HEK293 (cell line): ENCODE results near the gene CCDC149.

Experiments used
- CTCF ChIA-PET: fragments of 350-600 bp; formaldehyde crosslinking; extraction: SDS; loops from one replicate; lab custom pipeline; 2021; ENCODE audit warnings: antibody characterized with exemption; lab: Yijun Ruan, JAX
- POLR2A ChIA-PET: fragments of 300-600 bp; formaldehyde crosslinking; extraction: SDS; loops from one replicate; lab custom pipeline; 2020; ENCODE audit warnings: antibody characterized with exemption, inconsistent platforms; lab: Yijun Ruan, JAX
- H3K27ac ChIP-seq: fragments of 200-500 bp; sonication (Bioruptor generic); 2 replicates; pipeline ENCODE4 v1.5.1; 2014; ENCODE audit warnings: low read depth, low read length, control low read depth, inconsistent platforms; ENCODE audit errors: extremely low read depth
- H3K36me3 ChIP-seq, 2 experiments: fragments of 200-500 bp in 1 of 2; sonication (Bioruptor generic) in 1 of 2; 1 replicate in 1 of 2; 2 replicates in 1 of 2; pipeline ENCODE4 v1.5.1; 2014 to 2017; ENCODE audit warnings: inconsistent platforms in 2 of 2, low read length in 2 of 2; ENCODE audit not compliant: control insufficient read depth in 2 of 2, insufficient read depth in 1 of 2
- H3K4me1 ChIP-seq: fragments of 200-500 bp; sonication (Bioruptor generic); 2 replicates; pipeline ENCODE4 v1.5.1; 2014; ENCODE audit warnings: mild to moderate bottlenecking, low read length, inconsistent platforms; ENCODE audit not compliant: control insufficient read depth, insufficient read depth
- H3K4me3 ChIP-seq: 2 replicates; pipeline ENCODE4 v1.5.1; 2011; ENCODE audit warnings: low read depth, mild to moderate bottlenecking, control low read depth, low read length, moderate library complexity
- H3K9me3 ChIP-seq: fragments of 200-500 bp; sonication (Bioruptor generic); 2 replicates; pipeline ENCODE4 v1.5.1; 2014; ENCODE audit warnings: low read depth, low read length, inconsistent platforms; ENCODE audit not compliant: control insufficient read depth, insufficient read depth
- GFI1B ChIP-seq: fragments of 450-650 bp; formaldehyde crosslinking; IDR thresholded peaks from 2 replicates; pipeline ENCODE4 v1.5.1; 2016; ENCODE audit warnings: missing biosample characterization, missing genetic modification characterization
- GLI2 ChIP-seq: fragments of 450-650 bp; formaldehyde crosslinking; IDR thresholded peaks from 2 replicates; pipeline ENCODE4; 2017; ENCODE audit warnings: missing biosample characterization, missing genetic modification characterization, low read depth, borderline replicate concordance
- HIC1 ChIP-seq: fragments of 450-650 bp; formaldehyde crosslinking; IDR thresholded peaks from 2 replicates; pipeline ENCODE4 v1.5.1; 2016; ENCODE audit warnings: missing biosample characterization, missing genetic modification characterization
- PRDM10 ChIP-seq: fragments of 450-650 bp; formaldehyde crosslinking; IDR thresholded peaks from 2 replicates; pipeline ENCODE4 v1.5.1; 2016; ENCODE audit warnings: missing biosample characterization, missing genetic modification characterization
- ZBTB17 ChIP-seq: fragments of 450-650 bp; formaldehyde crosslinking; IDR thresholded peaks from 2 replicates; pipeline ENCODE4 v1.5.1; 2016; ENCODE audit warnings: missing biosample characterization, missing genetic modification characterization
- ZNF132 ChIP-seq: fragments of 450-650 bp; formaldehyde crosslinking; IDR thresholded peaks from 2 replicates; pipeline ENCODE4 v1.5.1; 2017; ENCODE audit warnings: missing biosample characterization, missing genetic modification characterization, borderline replicate concordance
- ZNF146 ChIP-seq: fragments of 450-650 bp; formaldehyde crosslinking; IDR thresholded peaks from 2 replicates; pipeline ENCODE4 v1.5.1; 2016; ENCODE audit warnings: missing biosample characterization, missing genetic modification characterization
- ZNF16 ChIP-seq: fragments of 450-650 bp; formaldehyde crosslinking; IDR thresholded peaks from 2 replicates; pipeline ENCODE4 v1.5.1; 2016; ENCODE audit warnings: low read depth, missing biosample characterization, missing genetic modification characterization
- ZNF221 ChIP-seq: fragments of 450-650 bp; formaldehyde crosslinking; IDR thresholded peaks from 2 replicates; pipeline ENCODE4 v1.5.1; 2017; ENCODE audit warnings: missing biosample characterization, missing genetic modification characterization, borderline replicate concordance
- ZNF239 ChIP-seq: fragments of 450-650 bp; formaldehyde crosslinking; IDR thresholded peaks from 2 replicates; pipeline ENCODE4 v1.5.1; 2016; ENCODE audit warnings: missing biosample characterization, missing genetic modification characterization
- ZNF274 ChIP-seq, 2 experiments: fragments of 200-500 bp in 1 of 2; fragments of 450-650 bp in 1 of 2; sonication (Bioruptor generic) in 1 of 2; formaldehyde crosslinking in 1 of 2; IDR thresholded peaks; 2 replicates each; pipeline versions ENCODE4 v1.5.1 to v1.6.1; 2014 to 2016; ENCODE audit warnings: borderline replicate concordance in 1 of 2, inconsistent platforms in 1 of 2, low read length in 1 of 2, missing biosample characterization in 1 of 2, missing genetic modification characterization in 1 of 2
- ZNF302 ChIP-seq: fragments of 450-650 bp; formaldehyde crosslinking; IDR thresholded peaks from 2 replicates; pipeline ENCODE4 v1.5.1; 2016; ENCODE audit warnings: missing biosample characterization, missing genetic modification characterization, low read depth
- ZNF37A ChIP-seq: fragments of 450-650 bp; IDR thresholded peaks from 2 replicates; pipeline ENCODE4 v1.5.1; 2018; ENCODE audit warnings: missing biosample characterization, missing genetic modification characterization
- ZNF549 ChIP-seq: fragments of 450-650 bp; IDR thresholded peaks from 2 replicates; pipeline ENCODE4 v1.5.1; 2018; ENCODE audit warnings: missing biosample characterization, missing genetic modification characterization, mild to moderate bottlenecking, inconsistent platforms, moderate library complexity
- ZNF76 ChIP-seq: fragments of 450-650 bp; formaldehyde crosslinking; IDR thresholded peaks from 2 replicates; pipeline ENCODE4; 2016; ENCODE audit warnings: low read depth, missing biosample characterization, missing genetic modification characterization, borderline replicate concordance
- ZNF792 ChIP-seq: fragments of 450-650 bp; formaldehyde crosslinking; IDR thresholded peaks from 2 replicates; pipeline ENCODE4 v1.5.1; 2016; ENCODE audit warnings: missing biosample characterization, missing genetic modification characterization
- TF ChIP-seq, protein P1 (sequence below): fragments of 450-650 bp; formaldehyde crosslinking; IDR thresholded peaks from 2 replicates; pipeline ENCODE4 v1.5.1; 2017; ENCODE audit warnings: missing biosample characterization, missing genetic modification characterization
- TF ChIP-seq, protein P2 (sequence below): IDR thresholded peaks from 2 replicates; pipeline ENCODE4 v1.6.1; 2011; ENCODE audit warnings: mild to moderate bottlenecking, low read depth, low read length, borderline replicate concordance
- TF ChIP-seq, protein P3 (sequence below): fragments of 450-650 bp; formaldehyde crosslinking; IDR thresholded peaks from 2 replicates; pipeline ENCODE4 v1.5.1; 2016; ENCODE audit warnings: missing biosample characterization, missing genetic modification characterization
- TF ChIP-seq, protein P4 (sequence below): fragments of 450-650 bp; formaldehyde crosslinking; IDR thresholded peaks from 2 replicates; pipeline ENCODE4 v1.5.1; 2016; ENCODE audit warnings: missing biosample characterization, missing genetic modification characterization

CCDC149 gene

GRCh38 chr4:24799544-24800324 lies 113.1 kb downstream of the CCDC149 start (continued):
- TF ChIP-seq ZNF132: no peak
- no peak for TF ChIP-seq GLI2 (tag by site-specific recombination)
- TF ChIP-seq, protein P1, sequence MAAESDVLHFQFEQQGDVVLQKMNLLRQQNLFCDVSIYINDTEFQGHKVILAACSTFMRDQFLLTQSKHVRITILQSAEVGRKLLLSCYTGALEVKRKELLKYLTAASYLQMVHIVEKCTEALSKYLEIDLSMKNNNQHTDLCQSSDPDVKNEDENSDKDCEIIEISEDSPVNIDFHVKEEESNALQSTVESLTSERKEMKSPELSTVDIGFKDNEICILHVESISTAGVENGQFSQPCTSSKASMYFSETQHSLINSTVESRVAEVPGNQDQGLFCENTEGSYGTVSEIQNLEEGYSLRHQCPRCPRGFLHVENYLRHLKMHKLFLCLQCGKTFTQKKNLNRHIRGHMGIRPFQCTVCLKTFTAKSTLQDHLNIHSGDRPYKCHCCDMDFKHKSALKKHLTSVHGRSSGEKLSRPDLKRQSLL (tag by site-specific recombination): no peak
- no peak for TF ChIP-seq ZNF549 (tag by site-specific recombination)

DNA sequence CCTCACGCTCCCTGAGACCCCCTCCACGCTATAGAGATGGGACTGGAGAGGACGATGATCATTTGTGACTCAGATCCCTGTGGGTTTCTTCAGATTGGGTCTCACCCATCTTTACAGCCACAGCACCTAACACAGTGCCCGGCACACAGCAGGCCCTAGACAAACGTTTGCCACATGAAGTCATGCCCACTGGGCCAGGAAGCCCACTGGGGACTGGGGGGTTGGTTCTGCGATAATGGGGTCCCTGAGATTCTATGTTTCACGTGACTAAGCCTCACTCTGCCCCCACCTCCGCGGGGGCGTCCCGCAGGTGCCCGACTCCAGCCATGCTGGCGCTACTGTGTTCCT lies 113.7 kb downstream of the CCDC149 start:
- ChIA-PET POLR2A (no interaction called here), CTCF (no interaction called here)
- Histone ChIP-seq H3K36me3 (no peaks in the 10 kb centered on the region), H3K27ac (no peak overlapping the region), H3K4me3 (no peak overlapping the region), H3K9me3 (no peaks in the 10 kb centered on the region), H3K4me1 (no peaks in the 10 kb centered on the region)
- no peak for TF ChIP-seq ZNF37A (tag by site-specific recombination)
- TF ChIP-seq, protein P2, sequence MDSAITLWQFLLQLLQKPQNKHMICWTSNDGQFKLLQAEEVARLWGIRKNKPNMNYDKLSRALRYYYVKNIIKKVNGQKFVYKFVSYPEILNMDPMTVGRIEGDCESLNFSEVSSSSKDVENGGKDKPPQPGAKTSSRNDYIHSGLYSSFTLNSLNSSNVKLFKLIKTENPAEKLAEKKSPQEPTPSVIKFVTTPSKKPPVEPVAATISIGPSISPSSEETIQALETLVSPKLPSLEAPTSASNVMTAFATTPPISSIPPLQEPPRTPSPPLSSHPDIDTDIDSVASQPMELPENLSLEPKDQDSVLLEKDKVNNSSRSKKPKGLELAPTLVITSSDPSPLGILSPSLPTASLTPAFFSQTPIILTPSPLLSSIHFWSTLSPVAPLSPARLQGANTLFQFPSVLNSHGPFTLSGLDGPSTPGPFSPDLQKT: no peak
- no peak for TF ChIP-seq ZNF76
- TF ChIP-seq GFI1B: no peak
- no peak for TF ChIP-seq ZNF16 (tag by site-specific recombination)
- TF ChIP-seq, protein P3, sequence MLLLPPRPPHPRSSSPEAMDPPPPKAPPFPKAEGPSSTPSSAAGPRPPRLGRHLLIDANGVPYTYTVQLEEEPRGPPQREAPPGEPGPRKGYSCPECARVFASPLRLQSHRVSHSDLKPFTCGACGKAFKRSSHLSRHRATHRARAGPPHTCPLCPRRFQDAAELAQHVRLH: no peak
- no peak for TF ChIP-seq ZNF221 (tag by site-specific recombination)
- no peak for TF ChIP-seq ZNF132

DNA sequence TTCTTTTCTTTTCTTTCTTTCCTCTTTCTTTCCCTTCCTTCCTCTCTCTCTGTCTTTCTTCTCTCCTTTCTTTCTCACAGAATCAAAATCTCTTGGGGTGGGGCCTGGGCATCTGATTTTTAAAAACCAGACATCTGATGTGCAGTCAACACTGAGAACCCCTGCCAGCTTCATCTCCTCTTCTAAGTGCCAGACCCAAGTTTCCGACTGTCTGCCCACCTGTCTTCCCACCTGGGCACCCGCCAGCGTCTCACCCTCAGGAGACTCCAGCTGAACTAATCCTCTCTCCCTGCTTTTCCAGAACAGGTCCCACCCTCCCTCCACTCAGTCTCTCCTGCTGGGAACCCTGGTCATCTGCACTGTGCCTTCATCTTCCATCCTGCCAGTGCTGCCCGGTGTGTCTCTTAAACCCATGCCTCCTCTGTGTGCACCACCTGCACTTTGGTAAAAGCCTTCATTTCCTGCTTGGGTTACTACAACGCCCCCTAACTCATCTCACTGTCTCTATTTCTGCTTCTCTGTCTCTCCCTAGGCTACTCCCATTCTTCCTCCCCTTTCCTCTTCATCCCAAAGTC lies 114.7 kb downstream of the CCDC149 start:
- H3K4me3 ChIP-seq: no peak overlapping the region
- no peak overlapping the region for H3K27ac ChIP-seq
- CTCF ChIA-PET: no interaction called here
- H3K36me3 ChIP-seq: no peaks in the 10 kb centered on the region
- POLR2A ChIA-PET: no interaction called here
- H3K9me3 ChIP-seq: no peaks in the 10 kb centered on the region
- H3K4me1 ChIP-seq: no peaks in the 10 kb centered on the region
- no peak for TF ChIP-seq ZBTB17 (tag by site-specific recombination)
- TF ChIP-seq, protein P4, sequence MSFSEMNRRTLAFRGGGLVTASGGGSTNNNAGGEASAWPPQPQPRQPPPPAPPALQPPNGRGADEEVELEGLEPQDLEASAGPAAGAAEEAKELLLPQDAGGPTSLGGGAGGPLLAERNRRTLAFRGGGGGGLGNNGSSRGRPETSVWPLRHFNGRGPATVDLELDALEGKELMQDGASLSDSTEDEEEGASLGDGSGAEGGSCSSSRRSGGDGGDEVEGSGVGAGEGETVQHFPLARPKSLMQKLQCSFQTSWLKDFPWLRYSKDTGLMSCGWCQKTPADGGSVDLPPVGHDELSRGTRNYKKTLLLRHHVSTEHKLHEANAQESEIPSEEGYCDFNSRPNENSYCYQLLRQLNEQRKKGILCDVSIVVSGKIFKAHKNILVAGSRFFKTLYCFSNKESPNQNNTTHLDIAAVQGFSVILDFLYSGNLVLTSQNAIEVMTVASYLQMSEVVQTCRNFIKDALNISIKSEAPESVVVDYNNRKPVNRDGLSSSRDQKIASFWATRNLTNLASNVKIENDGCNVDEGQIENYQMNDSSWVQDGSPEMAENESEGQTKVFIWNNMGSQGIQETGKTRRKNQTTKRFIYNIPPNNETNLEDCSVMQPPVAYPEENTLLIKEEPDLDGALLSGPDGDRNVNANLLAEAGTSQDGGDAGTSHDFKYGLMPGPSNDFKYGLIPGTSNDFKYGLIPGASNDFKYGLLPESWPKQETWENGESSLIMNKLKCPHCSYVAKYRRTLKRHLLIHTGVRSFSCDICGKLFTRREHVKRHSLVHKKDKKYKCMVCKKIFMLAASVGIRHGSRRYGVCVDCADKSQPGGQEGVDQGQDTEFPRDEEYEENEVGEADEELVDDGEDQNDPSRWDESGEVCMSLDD: no peak
- no peak for TF ChIP-seq PRDM10 (tag by site-specific recombination)
- TF ChIP-seq ZNF239 (tag by site-specific recombination): no peak
- no peak for TF ChIP-seq ZNF792
- no peak for TF ChIP-seq ZNF302 (tag by site-specific recombination)
- no peak for TF ChIP-seq ZNF274 (IDR thresholded peaks at IDR 0.05; ENCODE audit: low read length)
- TF ChIP-seq ZNF274 (tag by site-specific recombination; IDR thresholded peaks at IDR 0.05; ENCODE audit: borderline replicate concordance): no peak
- TF ChIP-seq ZNF146 (tag by site-specific recombination): no peak
- no peak for TF ChIP-seq HIC1
